ENCODE measurements around the gene MRPL12. TPM values are rescaled to one million over a fixed set of nuclear protein-coding genes. Genes with fewer than 3 reads are reported as not detected.

MRPL12 gene
- total and polyA plus RNA-seq, 9 of the 15 experiments (the other 6 are each of a cell fraction or from before 2014, with no cell fraction given), result 0.94 to 338 (median 100) TPM

DNA sequence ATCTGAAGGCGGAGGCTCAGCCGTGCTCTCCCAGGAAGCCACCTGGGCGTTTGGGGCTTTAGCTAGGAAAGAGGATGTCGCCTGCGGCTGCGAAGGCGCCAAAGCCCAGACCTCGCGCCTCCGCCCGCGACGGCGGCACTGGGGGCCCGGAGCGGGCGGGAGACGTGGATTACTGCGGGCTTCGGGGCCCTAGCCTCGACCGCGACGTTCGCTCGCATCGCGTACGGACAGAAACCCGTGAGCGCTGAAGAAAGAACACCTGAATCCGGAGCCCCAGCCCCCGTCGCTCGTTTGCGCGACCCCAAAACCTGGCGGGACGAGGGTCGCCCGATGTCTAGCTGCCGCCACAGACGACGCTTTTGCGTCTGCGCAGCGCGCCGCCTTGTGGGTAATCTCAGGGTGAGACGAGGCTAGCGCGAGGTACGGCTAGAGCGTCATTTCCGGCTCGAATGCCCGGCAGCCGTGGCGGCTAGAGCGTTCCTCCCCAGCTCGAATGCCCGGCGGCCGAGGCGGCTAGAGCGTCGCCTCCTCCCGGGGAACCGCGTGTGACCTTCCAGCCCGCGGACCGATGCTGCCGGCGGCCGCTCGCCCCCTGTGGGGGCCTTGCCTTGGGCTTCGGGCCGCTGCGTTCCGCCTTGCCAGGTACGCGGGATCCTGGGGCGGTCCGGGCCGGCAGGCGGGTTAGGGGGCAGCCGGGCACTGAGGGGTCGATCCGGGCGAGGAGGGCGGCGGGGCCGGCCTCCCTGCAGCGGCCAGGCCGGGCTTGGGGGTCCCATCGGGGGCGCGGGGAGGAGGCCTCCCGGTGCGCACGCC is at the start of gene MRPL12 (continued):
- TF ChIP-seq ERF (CRISPR knock-in tag; IDR thresholded peaks at IDR 0.05), result 0 out of 2 replicates have a peak, but pooled peaks have one; percentile 53
- TF ChIP-seq GABPB2 (CRISPR knock-in tag; conservative IDR thresholded peaks at IDR 0.05), result no peak
- TF ChIP-seq ZFP30 (CRISPR knock-in tag; IDR thresholded peaks at IDR 0.05; ENCODE audit: borderline replicate concordance), result no peak
- TF ChIP-seq, protein P1, sequence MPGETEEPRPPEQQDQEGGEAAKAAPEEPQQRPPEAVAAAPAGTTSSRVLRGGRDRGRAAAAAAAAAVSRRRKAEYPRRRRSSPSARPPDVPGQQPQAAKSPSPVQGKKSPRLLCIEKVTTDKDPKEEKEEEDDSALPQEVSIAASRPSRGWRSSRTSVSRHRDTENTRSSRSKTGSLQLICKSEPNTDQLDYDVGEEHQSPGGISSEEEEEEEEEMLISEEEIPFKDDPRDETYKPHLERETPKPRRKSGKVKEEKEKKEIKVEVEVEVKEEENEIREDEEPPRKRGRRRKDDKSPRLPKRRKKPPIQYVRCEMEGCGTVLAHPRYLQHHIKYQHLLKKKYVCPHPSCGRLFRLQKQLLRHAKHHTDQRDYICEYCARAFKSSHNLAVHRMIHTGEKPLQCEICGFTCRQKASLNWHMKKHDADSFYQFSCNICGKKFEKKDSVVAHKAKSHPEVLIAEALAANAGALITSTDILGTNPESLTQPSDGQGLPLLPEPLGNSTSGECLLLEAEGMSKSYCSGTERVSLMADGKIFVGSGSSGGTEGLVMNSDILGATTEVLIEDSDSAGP (CRISPR knock-in tag; IDR thresholded peaks at IDR 0.05), result no peak
- TF ChIP-seq, protein P2, sequence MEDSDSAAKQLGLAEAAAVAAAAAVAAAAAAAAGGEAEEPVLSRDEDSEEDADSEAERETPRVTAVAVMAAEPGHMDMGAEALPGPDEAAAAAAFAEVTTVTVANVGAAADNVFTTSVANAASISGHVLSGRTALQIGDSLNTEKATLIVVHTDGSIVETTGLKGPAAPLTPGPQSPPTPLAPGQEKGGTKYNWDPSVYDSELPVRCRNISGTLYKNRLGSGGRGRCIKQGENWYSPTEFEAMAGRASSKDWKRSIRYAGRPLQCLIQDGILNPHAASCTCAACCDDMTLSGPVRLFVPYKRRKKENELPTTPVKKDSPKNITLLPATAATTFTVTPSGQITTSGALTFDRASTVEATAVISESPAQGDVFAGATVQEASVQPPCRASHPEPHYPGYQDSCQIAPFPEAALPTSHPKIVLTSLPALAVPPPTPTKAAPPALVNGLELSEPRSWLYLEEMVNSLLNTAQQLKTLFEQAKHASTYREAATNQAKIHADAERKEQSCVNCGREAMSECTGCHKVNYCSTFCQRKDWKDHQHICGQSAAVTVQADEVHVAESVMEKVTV (CRISPR knock-in tag; IDR thresholded peaks at IDR 0.05), result no peak
- TF ChIP-seq PHB (CRISPR knock-in tag; IDR thresholded peaks at IDR 0.05), result 0 out of 2 replicates have a peak, but pooled peaks have one; percentile 15
- no peak for TF ChIP-seq PTBP1 (IDR thresholded peaks at IDR 0.05; ENCODE audit: low read depth, low read length)
- no peak; the same call in 1 of the 2 replicates for TF ChIP-seq KLF1 (tag; IDR thresholded peaks at IDR 0.05)
- TF ChIP-seq ZNF408 (CRISPR knock-in tag; IDR thresholded peaks at IDR 0.05; ENCODE audit: low read depth), result no peak
- TF ChIP-seq TCFL5 (CRISPR knock-in tag; conservative IDR thresholded peaks at IDR 0.05), result no peak
- no peak for TF ChIP-seq RBM17 (IDR thresholded peaks at IDR 0.05; ENCODE audit: borderline replicate concordance, low read depth, low read length)
- peak; percentile 77 for TF ChIP-seq NR2C1 (IDR thresholded peaks at IDR 0.05)
- peak; percentile 66; the same call in 1 of the 2 replicates for TF ChIP-seq NR2C1 (tag; IDR thresholded peaks at IDR 0.05)
- TF ChIP-seq, protein P3, sequence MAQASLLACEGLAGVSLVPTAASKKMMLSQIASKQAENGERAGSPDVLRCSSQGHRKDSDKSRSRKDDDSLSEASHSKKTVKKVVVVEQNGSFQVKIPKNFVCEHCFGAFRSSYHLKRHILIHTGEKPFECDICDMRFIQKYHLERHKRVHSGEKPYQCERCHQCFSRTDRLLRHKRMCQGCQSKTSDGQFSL (CRISPR knock-in tag; IDR thresholded peaks at IDR 0.05), result no peak
- TF ChIP-seq, protein P3 (tag; IDR thresholded peaks at IDR 0.05), result no peak
- no peak for TF ChIP-seq TEAD2 (tag; IDR thresholded peaks at IDR 0.05)
- TF ChIP-seq, protein P4, sequence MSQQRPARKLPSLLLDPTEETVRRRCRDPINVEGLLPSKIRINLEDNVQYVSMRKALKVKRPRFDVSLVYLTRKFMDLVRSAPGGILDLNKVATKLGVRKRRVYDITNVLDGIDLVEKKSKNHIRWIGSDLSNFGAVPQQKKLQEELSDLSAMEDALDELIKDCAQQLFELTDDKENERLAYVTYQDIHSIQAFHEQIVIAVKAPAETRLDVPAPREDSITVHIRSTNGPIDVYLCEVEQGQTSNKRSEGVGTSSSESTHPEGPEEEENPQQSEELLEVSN (IDR thresholded peaks at IDR 0.05; ENCODE audit: borderline replicate concordance in 1 of 2, extremely low read depth in 1 of 2, insufficient read depth in 1 of 2, insufficient read length in 1 of 2, low read depth in 1 of 2, low read length in 1 of 2, poor library complexity in 1 of 2, severe bottlenecking in 1 of 2), result peak; percentile 69 to 95
- no peak for TF ChIP-seq ZNF175 (CRISPR knock-in tag; IDR thresholded peaks at IDR 0.05; ENCODE audit: low read depth)
- TF ChIP-seq, protein P5, sequence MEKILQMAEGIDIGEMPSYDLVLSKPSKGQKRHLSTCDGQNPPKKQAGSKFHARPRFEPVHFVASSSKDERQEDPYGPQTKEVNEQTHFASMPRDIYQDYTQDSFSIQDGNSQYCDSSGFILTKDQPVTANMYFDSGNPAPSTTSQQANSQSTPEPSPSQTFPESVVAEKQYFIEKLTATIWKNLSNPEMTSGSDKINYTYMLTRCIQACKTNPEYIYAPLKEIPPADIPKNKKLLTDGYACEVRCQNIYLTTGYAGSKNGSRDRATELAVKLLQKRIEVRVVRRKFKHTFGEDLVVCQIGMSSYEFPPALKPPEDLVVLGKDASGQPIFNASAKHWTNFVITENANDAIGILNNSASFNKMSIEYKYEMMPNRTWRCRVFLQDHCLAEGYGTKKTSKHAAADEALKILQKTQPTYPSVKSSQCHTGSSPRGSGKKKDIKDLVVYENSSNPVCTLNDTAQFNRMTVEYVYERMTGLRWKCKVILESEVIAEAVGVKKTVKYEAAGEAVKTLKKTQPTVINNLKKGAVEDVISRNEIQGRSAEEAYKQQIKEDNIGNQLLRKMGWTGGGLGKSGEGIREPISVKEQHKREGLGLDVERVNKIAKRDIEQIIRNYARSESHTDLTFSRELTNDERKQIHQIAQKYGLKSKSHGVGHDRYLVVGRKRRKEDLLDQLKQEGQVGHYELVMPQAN (IDR thresholded peaks at IDR 0.05; ENCODE audit: borderline replicate concordance), result no peak
